GM10266 (cell line): ENCODE data around the gene PRSS56.

ENCODE experiments used
- DNase-seq: peaks from one replicate; pipeline ENCODE4 v3.0.0; 2012; ENCODE audit errors: extremely low spot score
- TF ChIP-seq, protein P1 (sequence below): IDR thresholded peaks from 2 replicates; pipeline ENCODE4 v1.5.1; 2012; ENCODE audit warnings: mild to moderate bottlenecking, low read depth; ENCODE audit not compliant: control insufficient read depth, insufficient read depth; ENCODE audit errors: missing control alignments

The PRSS56 gene

DNA sequence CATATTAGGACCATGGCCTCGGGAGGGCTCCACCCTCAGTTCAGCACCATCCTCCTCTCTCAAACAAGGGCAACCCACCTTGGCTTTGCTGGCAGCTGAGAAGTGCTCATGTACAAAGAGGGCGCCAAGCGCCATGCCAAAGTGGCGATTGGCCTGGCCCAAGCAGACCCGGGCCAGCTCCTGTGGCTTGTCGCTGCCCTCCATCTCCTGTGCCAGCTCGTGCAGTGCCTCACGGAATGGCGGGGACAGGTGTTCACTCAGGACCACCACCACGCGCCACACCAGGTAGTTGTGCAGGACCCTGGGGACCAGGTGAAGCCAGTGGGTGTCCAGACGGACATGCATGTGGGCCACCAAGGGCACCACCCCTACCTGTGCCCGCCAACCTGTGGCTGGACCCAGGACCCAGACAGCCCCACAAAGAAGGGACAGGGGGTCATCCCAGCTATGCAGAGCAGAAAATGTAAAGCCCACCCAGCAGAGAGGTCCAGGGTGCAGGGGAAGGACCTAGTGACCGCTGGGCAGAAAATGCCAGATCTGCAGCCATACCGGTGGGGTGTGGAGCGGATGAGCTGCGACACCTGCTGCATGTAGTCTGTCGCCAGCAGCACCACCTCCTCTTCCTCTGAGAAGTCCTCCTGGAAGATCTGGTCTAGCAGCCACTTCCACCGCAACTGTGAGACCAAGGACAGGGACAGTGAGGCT, 36.1 kb upstream of the PRSS56 start:
- TF ChIP-seq, protein P1, sequence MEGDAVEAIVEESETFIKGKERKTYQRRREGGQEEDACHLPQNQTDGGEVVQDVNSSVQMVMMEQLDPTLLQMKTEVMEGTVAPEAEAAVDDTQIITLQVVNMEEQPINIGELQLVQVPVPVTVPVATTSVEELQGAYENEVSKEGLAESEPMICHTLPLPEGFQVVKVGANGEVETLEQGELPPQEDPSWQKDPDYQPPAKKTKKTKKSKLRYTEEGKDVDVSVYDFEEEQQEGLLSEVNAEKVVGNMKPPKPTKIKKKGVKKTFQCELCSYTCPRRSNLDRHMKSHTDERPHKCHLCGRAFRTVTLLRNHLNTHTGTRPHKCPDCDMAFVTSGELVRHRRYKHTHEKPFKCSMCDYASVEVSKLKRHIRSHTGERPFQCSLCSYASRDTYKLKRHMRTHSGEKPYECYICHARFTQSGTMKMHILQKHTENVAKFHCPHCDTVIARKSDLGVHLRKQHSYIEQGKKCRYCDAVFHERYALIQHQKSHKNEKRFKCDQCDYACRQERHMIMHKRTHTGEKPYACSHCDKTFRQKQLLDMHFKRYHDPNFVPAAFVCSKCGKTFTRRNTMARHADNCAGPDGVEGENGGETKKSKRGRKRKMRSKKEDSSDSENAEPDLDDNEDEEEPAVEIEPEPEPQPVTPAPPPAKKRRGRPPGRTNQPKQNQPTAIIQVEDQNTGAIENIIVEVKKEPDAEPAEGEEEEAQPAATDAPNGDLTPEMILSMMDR: no peak
- no peak for DNase-seq

DNA sequence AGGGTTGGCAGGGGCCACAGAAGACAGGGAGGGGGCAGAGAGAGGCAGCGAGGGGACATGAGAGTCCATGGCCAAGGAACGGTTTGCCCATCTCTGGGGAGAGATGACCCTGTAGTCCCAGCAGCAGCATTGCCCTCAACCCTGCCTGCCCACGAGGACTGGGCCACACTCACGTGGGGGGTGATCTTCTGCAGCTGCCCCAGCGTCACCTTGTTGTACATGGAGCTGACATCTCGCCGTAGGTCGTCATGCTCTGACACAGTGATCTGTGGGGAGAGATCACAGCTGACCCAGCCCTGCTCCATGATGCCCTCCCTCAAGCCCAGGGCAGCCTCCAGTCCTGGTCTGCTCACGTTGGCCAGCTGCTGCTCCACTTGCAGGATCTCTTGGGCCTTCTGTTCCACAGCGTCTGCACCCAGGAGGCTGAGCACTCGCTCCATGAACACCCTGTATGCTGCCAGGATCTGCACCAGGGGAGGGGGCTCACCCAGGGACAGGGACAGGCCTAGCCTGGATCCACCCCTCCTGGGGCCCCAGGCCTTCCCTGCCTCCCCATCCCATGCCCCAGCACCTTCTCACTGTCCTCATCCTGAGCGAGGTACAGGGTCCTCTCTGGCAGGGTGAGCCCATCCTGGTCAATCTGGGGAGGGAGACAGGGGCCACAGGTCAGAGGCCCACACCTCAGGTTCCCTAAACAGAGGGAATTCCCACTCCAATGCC, 35.4 kb upstream of the PRSS56 start:
- DNase-seq: no peak
- TF ChIP-seq, protein P1: no peak

DNA sequence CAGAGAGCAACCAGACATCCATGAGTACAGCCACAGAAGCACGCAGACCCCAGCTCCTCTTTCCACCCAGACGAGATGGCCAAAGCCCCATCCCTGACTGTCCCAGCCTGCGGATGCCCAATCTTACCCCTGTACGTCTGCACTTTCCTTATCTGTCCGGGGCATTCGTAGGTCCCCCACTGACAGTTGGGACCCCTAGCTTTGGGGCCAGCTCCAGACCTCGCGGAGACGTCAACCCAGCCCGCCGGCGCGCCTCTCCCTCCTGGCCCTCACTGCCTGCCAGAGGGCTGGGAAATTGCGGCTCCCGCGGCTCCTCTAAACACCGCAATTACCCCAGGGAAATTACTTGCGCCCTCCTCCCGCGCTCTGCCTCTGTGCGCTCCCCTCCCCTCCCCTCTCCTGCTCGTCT, 34.8 kb upstream of the PRSS56 start:
- DNase-seq: no peak
- TF ChIP-seq, protein P1: no peak

DNA sequence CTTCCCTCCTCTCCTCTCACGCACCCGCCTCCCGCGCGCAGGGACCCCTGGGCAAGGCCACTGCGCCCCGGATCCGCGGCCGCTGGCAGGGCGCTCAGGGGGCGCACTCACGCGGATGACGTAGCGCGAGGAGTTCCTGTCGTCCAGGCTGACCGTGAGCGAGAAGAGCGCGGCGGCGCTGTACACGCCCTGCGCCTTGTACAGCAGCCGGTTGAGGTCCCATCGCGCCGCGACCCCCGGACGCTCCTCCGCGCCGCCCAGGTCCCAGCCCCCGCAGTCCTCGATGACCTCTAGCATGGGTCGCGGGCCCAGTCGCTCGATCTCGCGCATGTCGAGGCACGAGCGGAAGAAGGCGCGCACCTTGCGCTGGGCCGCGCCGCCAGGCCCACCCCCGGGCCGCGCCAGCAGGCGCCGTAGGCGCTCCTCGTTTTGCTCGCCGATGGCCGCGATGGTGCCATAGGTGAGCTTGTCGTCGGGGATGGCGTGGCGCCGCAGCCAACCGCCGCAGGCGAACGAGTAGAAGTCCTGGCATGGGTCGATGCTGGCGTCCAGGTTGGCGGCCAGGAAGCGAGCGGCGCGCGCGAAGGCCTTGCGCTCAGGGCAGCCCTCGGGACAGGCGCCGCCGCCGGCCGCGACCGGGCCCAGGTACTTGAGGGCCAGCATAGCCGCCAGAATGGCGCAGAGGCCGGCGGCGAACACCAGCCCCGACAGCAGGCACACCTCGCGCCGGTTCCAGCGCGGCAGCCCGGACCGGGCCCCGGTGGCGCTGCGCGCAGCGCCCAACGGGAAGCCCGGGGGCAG, 34.2 kb upstream of the PRSS56 start:
- TF ChIP-seq, protein P1: no peak
- DNase-seq: no peak

DNA sequence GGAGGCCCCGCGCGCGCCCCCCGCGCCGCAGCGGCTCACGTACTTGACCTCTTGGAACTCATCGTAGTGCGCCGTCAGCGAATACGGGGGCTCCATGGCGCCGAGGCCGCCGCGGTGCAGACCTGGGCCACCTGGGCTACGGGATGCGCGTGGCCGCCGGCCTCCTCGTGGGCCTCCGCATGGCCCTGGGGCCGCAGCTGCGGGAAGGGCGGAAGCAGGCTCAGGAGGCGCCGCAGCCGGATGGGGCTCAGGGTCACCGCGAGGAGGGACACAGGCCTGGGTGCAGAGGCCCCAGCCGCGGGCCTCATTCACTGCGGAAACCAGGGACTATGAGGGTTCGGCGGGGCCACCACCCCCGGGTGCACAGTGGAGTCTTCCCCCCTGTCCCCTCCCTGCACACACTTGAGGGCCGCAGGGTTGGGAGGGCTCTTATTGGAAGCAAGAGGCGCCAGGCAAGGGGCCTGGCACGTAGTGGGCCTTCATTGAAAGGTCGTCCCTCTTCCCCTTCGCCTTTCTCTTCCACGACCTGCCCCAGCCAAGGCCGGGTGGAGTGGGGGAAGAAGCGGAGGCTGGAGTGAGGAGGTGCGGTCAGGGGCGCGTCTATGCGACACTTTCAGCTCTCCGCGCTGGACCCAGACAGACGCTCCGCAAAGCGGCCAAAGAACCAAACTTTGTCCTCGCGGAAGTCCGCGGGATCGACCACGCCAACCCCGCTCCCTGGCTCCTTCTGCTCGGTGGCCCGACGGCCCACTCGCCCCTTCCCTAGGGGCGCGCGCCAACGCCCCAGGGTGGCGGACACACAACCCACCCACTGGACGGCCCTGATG, 33.4 kb upstream of the PRSS56 start:
- DNase-seq: no peak
- TF ChIP-seq, protein P1: no peak

DNA sequence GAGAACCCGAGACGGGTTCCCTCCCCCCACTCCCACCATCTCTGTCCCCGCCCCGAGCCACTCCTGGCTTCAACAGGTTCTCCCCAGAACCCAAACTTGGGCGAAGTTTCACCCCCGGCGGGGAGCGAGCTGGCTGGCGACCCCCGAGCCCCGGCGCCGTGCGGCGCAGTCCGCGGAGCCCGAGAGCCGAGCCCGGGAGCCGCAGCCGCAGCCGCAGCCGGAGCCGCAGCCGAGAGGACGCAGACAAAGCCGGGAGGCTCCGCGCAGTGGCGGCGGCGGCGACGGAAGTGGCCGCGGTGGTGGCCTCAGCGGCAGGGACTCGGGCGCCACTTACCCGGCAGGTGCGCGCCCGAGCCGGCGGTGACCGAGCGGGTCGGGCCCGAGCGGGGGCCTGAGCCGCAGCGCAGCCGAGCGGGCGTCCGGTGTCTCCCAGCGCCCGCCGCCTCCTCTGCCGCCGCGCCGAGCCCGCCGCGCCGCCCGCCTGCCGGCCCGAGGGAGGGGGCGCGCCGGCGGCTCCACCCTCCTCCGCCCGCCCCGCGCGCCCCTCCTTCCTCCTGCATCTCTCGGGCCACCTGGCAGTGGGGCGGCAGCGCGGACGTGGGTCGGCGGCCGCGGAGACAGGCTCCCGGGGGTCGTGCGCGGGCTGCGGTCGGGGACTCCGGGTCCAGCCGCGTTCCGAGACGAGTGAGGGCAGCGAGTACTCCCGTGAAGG, 32.6 kb upstream of the PRSS56 start, which contains the start of gene ECEL1:
ECEL1 (minus strand) TSS at position 450 of the 712 bp plus-strand sequence. CDS start 1,181 bp downstream, outside the sequence.
- TF ChIP-seq, protein P1: no peak
- no peak for DNase-seq
